Measurements from ENCODE around the gene FGF16.
"Not testable (repeated sequence)": the region's sequence is repeated elsewhere in the genome, so short reads cannot be mapped to it uniquely, and the experiment has no call there.

Gene FGF16

GRCh38 chrX:77447653-77448569, 722 bp downstream of the FGF16 start:
- no peak for DNase-seq

- DNase-seq, result no peak
These were observed 3.2 kb downstream of the FGF16 start for GRCh38 chrX:77450415-77450814.

- DNase-seq, result no peak
These were observed 3.8 kb downstream of the FGF16 start for GRCh38 chrX:77450996-77451395.

GRCh38 chrX:77453190-77453589, 6.0 kb downstream of the FGF16 start:
- DNase-seq, result no peak

- DNase-seq, result no peak
These were observed 8.2 kb downstream of the FGF16 start for GRCh38 chrX:77455437-77455836.

- DNase-seq, result no peak
These were observed 36.9 kb downstream of the FGF16 start for GRCh38 chrX:77484045-77484444.

GRCh38 chrX:77493677-77494553, 46.7 kb downstream of the FGF16 start:
- no peak for DNase-seq

GRCh38 chrX:77500164-77500563, 53.0 kb downstream of the FGF16 start:
- DNase-seq, result not testable (repeated sequence)

- DNase-seq, result no peak
These were observed 55.8 kb downstream of the FGF16 start for GRCh38 chrX:77502951-77503525.

- no peak for DNase-seq
These were observed 58.0 kb downstream of the FGF16 start for GRCh38 chrX:77505227-77505626.
